WTC11 (cell line): ENCODE data around the gene KRTAP10-2.

Experiments used
- CREB1 ChIP-seq: sonication (generic); formaldehyde crosslinking; IDR thresholded peaks from 2 replicates; pipeline ENCODE4 v1.8.0; 2023; ENCODE audit warnings: mild to moderate bottlenecking, missing genetic modification reagents
- TF ChIP-seq, protein P1 (sequence below): fragments of 200-600 bp; IDR thresholded peaks from 2 replicates; pipeline ENCODE4 v1.8.0; 2022; ENCODE audit warnings: antibody characterized with exemption
- TF ChIP-seq, protein P2 (sequence below): sonication (generic); formaldehyde crosslinking; IDR thresholded peaks from 2 replicates; pipeline ENCODE4 v1.8.0; 2022; ENCODE audit warnings: mild to moderate bottlenecking, missing genetic modification reagents
- TF ChIP-seq, protein P3 (sequence below): sonication (generic); formaldehyde crosslinking; conservative IDR thresholded peaks from 2 replicates; pipeline ENCODE4 v1.8.1; 2023; ENCODE audit warnings: mild to moderate bottlenecking, low read depth, missing genetic modification reagents, moderate library complexity

DNA sequence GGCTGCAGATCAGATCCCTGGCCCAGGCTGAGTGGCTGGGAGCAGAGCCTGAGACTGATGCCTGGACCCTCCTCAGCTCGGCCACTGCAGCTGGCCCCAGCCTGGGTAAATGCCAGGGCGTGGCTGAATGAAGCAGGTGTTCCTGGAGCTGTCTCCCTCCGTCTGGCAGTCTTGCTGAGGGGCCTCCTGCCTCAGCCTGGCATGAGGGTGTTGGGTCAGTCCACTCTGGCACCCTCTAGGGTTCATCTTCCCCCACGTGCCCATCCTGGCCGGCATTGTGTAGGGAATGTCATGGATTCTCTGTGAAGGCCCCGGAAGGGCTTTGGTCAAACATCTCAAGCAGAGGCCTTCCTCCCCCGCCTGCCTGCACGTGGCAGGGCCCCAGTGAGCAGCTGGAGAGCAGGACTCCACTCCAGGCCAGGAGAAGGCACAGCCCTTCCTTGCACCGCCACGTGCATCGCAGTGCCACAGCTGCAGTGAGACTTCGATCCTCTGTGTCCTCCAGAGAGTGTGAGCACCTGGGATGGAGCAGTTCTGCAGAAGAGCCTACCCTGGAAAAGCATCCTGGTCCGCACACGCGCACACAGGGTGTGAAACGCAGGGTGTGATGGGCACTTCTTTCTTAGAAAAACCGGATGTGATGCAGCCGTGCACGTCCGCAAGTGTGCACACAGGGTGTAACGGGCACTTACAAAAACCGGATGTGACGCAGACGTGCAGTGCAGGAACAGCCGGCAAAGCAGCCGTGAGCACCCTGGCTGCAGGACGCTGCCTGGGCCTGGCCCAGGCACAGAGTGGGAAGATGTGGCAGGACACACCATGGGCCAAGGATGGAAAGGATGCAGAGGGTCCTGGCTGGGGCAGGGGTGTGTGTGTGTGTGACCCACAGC, 17.6 kb upstream of the KRTAP10-2 start:
- TF ChIP-seq, protein P1, sequence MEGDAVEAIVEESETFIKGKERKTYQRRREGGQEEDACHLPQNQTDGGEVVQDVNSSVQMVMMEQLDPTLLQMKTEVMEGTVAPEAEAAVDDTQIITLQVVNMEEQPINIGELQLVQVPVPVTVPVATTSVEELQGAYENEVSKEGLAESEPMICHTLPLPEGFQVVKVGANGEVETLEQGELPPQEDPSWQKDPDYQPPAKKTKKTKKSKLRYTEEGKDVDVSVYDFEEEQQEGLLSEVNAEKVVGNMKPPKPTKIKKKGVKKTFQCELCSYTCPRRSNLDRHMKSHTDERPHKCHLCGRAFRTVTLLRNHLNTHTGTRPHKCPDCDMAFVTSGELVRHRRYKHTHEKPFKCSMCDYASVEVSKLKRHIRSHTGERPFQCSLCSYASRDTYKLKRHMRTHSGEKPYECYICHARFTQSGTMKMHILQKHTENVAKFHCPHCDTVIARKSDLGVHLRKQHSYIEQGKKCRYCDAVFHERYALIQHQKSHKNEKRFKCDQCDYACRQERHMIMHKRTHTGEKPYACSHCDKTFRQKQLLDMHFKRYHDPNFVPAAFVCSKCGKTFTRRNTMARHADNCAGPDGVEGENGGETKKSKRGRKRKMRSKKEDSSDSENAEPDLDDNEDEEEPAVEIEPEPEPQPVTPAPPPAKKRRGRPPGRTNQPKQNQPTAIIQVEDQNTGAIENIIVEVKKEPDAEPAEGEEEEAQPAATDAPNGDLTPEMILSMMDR, result no peak
- TF ChIP-seq, protein P2, sequence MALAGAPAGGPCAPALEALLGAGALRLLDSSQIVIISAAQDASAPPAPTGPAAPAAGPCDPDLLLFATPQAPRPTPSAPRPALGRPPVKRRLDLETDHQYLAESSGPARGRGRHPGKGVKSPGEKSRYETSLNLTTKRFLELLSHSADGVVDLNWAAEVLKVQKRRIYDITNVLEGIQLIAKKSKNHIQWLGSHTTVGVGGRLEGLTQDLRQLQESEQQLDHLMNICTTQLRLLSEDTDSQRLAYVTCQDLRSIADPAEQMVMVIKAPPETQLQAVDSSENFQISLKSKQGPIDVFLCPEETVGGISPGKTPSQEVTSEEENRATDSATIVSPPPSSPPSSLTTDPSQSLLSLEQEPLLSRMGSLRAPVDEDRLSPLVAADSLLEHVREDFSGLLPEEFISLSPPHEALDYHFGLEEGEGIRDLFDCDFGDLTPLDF, result no peak
- no peak for TF ChIP-seq CREB1 (CRISPR knock-in tag)
- TF ChIP-seq, protein P3, sequence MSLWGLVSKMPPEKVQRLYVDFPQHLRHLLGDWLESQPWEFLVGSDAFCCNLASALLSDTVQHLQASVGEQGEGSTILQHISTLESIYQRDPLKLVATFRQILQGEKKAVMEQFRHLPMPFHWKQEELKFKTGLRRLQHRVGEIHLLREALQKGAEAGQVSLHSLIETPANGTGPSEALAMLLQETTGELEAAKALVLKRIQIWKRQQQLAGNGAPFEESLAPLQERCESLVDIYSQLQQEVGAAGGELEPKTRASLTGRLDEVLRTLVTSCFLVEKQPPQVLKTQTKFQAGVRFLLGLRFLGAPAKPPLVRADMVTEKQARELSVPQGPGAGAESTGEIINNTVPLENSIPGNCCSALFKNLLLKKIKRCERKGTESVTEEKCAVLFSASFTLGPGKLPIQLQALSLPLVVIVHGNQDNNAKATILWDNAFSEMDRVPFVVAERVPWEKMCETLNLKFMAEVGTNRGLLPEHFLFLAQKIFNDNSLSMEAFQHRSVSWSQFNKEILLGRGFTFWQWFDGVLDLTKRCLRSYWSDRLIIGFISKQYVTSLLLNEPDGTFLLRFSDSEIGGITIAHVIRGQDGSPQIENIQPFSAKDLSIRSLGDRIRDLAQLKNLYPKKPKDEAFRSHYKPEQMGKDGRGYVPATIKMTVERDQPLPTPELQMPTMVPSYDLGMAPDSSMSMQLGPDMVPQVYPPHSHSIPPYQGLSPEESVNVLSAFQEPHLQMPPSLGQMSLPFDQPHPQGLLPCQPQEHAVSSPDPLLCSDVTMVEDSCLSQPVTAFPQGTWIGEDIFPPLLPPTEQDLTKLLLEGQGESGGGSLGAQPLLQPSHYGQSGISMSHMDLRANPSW, result no peak
